HEK293 (cell line): Measurements from ENCODE around the gene KLHL18.

ENCODE experiments used
- CTCF ChIP-seq: fragments of 450-650 bp; formaldehyde crosslinking; IDR thresholded peaks from 2 replicates; pipeline ENCODE4 v1.5.1; 2016; ENCODE audit warnings: missing biosample characterization, missing genetic modification characterization
- EGR2 ChIP-seq: fragments of 450-650 bp; formaldehyde crosslinking; IDR thresholded peaks from 2 replicates; pipeline ENCODE4 v1.5.1; 2016; ENCODE audit warnings: low read depth, missing biosample characterization, missing genetic modification characterization
- PATZ1 ChIP-seq: fragments of 450-650 bp; formaldehyde crosslinking; IDR thresholded peaks from 2 replicates; pipeline ENCODE4 v1.5.1; 2016; ENCODE audit warnings: missing biosample characterization, missing genetic modification characterization
- YY2 ChIP-seq: fragments of 450-650 bp; formaldehyde crosslinking; IDR thresholded peaks from 2 replicates; pipeline ENCODE4 v1.5.1; 2016; ENCODE audit warnings: missing biosample characterization, missing genetic modification characterization
- ZBTB11 ChIP-seq: fragments of 450-650 bp; formaldehyde crosslinking; conservative IDR thresholded peaks from 2 replicates; pipeline ENCODE4 v1.5.1; 2016; ENCODE audit warnings: low read depth, missing biosample characterization, missing genetic modification characterization
- ZBTB17 ChIP-seq: fragments of 450-650 bp; formaldehyde crosslinking; IDR thresholded peaks from 2 replicates; pipeline ENCODE4 v1.5.1; 2016; ENCODE audit warnings: missing biosample characterization, missing genetic modification characterization
- ZBTB21 ChIP-seq: fragments of 450-650 bp; formaldehyde crosslinking; IDR thresholded peaks from 2 replicates; pipeline ENCODE4 v1.5.1; 2017; ENCODE audit warnings: missing biosample characterization, missing genetic modification characterization
- ZNF23 ChIP-seq: fragments of 450-650 bp; formaldehyde crosslinking; IDR thresholded peaks from 2 replicates; pipeline ENCODE4 v1.5.1; 2016; ENCODE audit warnings: missing biosample characterization, missing genetic modification characterization, borderline replicate concordance
- ZNF274 ChIP-seq, 2 experiments: fragments of 200-500 bp in 1 of 2; fragments of 450-650 bp in 1 of 2; sonication (Bioruptor generic) in 1 of 2; formaldehyde crosslinking in 1 of 2; IDR thresholded peaks; 2 replicates each; pipeline versions ENCODE4 v1.5.1 to v1.6.1; 2014 to 2016; ENCODE audit warnings: borderline replicate concordance in 1 of 2, inconsistent platforms in 1 of 2, low read length in 1 of 2, missing biosample characterization in 1 of 2, missing genetic modification characterization in 1 of 2
- ZNF423 ChIP-seq: fragments of 450-650 bp; formaldehyde crosslinking; IDR thresholded peaks from 2 replicates; pipeline ENCODE4 v1.5.1; 2016; ENCODE audit warnings: missing biosample characterization, missing genetic modification characterization
- ZNF530 ChIP-seq: fragments of 450-650 bp; formaldehyde crosslinking; IDR thresholded peaks from 2 replicates; pipeline ENCODE4 v1.5.1; 2016; ENCODE audit warnings: low read depth, missing biosample characterization, missing genetic modification characterization
- ZNF629 ChIP-seq: fragments of 450-650 bp; formaldehyde crosslinking; IDR thresholded peaks from 2 replicates; pipeline ENCODE4 v1.5.1; 2017; ENCODE audit warnings: missing biosample characterization, missing genetic modification characterization
- ZNF785 ChIP-seq: fragments of 450-650 bp; formaldehyde crosslinking; IDR thresholded peaks from 2 replicates; pipeline ENCODE4 v1.5.1; 2016; ENCODE audit warnings: missing biosample characterization, missing genetic modification characterization

GRCh38 chr3:47319956-47320355 lies 37.2 kb downstream of the KLHL18 start:
- TF ChIP-seq ZNF530 (tag by site-specific recombination), result no peak
- TF ChIP-seq ZNF274 (IDR thresholded peaks at IDR 0.05; ENCODE audit: low read length), result no peak
- no peak for TF ChIP-seq ZNF274 (tag by site-specific recombination; IDR thresholded peaks at IDR 0.05; ENCODE audit: borderline replicate concordance)
- no peak for TF ChIP-seq ZNF423 (tag by site-specific recombination)
- TF ChIP-seq YY2, result no peak
- TF ChIP-seq ZNF629, result no peak
- no peak for TF ChIP-seq EGR2 (tag by site-specific recombination)
- TF ChIP-seq CTCF, result no peak
- no peak for TF ChIP-seq ZBTB17 (tag by site-specific recombination)
- TF ChIP-seq PATZ1, result no peak
- TF ChIP-seq ZNF785, result no peak
- no peak for TF ChIP-seq ZBTB11
- no peak for TF ChIP-seq ZNF23 (tag by site-specific recombination)
- TF ChIP-seq ZBTB21, result no peak
